GM18499 (cell line): Measurements from ENCODE around the gene ADCY2.

Source experiments
- ATAC-seq: cut with Tn5 transposase; IDR thresholded peaks from one replicate; pipeline ENCODE4 v1.9.1; 2021; ENCODE audit warnings: moderate number of reproducible peaks; ENCODE audit not compliant: insufficient read depth, unreplicated experiment

Gene ADCY2

DNA sequence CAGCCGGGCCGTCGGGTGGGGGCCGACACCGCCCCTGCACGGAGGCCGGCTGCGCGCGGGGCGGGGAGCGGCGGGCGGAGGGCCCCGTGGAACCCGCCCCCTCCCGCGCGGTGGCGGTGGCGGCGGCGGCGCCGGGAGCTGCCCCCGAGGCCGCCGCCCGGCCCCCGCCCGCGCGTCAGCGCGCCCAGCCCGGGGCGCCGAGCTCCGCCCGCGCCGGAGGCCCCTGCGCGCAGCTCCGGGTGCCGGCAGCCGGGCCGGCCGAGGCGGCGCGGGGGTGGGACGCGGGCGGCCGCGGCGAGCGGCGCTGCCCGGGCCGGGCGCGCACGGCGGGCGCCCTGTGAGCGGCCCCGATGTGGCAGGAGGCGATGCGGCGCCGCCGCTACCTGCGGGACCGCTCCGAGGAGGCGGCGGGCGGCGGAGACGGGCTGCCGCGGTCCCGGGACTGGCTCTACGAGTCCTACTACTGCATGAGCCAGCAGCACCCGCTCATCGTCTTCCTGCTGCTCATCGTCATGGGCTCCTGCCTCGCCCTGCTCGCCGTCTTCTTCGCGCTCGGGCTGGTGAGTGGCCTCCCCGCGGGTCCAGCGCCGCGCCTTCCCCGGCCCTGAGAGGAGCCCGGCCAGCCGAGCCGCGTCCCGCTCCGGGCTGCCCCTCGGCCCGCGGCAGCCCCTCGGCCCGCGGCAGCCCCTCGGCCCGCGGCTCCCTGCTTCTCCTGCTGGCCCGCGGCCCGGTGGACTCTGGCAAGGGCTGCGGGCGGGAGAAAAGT lies at the start of gene ADCY2:
ADCY2 (plus strand) TSS at position 192 of the 766 bp plus-strand sequence; CDS start at position 351, 159 bp downstream.
- no peak for ATAC-seq

DNA sequence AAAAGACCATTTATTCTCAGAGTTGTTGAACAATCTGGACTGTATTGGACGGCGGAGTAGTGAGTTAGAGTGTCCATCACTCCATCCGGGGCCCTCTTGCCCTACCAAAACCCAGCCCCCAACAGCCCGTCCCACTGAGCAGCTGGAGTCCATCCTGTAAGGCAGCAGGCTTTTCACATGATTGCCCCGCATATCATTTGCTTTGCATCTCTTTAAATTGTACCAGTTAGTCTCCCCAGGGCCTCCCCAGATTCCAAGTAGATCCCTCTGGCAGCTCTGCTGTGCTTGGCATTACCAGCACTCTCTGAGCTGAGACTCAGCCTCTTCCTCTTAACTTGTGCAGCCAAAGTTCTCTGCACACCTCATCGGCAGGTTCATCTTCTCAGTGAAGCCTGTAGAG lies 48.6 kb upstream of the ADCY2 start:
- ATAC-seq, result no peak

DNA sequence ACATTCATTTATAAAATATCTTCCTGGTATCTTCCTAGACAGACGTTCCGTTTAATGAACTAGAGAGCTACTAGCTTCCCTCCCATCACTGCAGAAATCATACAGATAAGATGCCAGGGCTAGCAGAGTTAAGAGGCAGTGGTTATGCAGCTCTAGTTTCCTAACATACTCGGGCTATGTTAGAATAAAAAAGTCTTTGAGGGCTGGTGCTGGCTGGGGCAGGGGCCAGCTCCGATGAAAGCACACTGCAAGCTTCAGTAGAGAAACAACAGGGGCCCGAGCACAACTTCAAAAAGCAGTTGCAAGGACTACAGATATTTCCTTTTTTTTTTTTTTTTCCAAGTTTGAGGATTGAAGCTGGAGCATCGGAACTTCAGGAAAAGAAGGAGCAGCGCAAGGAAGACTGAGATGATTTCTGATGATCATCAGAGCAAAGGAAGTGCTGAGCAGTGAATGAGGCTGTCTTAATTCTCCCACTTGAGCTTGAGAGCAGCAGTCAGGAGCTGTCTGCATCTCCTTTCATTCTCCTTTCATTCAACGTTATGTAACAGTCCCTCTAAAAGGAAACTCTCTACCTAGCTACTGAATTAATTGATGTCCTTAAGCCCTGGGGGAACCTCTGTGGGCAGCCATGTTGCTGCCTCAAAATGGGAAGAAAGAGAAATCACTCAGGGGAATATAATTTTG lies 47.6 kb upstream of the ADCY2 start:
- no peak for ATAC-seq

DNA sequence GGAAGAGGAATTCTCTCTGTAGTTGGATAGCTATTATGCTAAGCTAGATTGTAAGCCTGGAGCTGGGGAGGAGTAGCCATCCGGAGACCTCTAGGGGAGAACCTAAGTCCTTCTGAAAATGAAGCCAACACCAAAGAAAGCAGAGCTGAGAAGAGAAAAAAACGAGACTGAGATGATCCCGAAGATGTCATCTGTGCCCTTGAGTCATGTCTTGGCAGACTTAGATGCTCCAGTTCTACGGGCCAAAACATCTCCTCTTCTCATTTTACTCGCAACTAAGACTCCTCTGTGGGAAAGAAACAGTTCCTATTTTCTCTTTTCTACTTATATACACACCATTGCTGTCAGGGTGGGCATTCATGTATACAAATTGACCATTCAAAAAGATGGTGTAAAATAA lies 34.3 kb upstream of the ADCY2 start:
- no peak for ATAC-seq

DNA sequence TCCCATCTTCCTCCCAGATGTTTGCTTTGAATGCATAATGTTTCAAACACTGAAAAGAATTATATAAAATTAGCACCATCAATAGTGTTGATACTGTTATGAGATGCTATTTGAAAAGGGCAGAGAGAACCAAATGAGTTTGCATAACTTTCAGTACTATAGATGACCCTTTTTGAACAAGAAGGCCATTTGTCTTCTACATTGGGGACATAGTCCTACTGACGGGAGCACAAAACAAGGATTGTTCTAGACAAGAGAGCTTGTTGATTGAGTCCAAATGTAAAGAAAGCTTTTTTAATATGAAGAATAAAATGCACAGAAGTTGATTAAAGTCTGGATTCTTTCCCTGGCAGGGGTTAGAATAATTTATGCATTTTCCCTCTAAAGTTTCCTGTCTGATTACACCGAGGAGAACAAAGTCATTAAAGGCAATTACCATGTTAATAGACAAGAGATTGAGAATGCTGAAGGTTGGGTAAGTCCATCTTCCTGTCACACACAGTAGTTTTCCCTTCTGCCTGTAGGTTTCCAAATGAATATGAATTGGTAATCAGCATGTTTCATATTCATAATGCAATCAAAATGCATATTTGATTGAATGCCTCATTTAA lies 32.8 kb upstream of the ADCY2 start:
- ATAC-seq, result no peak

DNA sequence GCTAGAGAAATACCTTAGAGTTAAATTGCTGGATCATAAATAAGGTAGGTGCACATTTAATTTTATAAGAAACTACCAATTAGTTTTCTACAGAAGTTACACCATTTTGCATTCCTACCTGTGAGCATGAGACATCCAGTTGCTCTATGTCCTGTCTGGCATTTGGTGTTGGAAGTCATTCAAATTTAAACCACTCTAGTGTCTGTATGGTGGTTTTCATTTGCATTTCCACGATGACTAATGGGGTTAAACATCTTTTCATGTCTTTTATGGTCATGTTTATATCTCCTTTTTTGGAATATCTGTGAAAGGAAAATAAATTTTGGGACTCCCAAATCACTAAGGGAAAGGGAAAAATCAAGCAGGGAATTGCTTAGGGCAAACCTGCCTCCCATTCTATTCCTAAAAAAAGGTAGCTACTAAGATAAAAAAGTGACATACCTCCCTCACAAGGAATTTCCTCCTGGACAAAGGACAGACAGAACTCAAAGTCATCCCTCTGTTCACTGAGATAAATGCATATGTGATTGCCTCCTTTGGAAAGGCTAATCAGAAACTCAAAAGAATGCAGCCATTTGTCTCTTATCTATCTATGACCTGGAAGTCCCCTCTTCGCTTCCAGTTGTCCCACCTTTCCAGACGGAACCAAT lies 31.6 kb upstream of the ADCY2 start:
- no peak for ATAC-seq

DNA sequence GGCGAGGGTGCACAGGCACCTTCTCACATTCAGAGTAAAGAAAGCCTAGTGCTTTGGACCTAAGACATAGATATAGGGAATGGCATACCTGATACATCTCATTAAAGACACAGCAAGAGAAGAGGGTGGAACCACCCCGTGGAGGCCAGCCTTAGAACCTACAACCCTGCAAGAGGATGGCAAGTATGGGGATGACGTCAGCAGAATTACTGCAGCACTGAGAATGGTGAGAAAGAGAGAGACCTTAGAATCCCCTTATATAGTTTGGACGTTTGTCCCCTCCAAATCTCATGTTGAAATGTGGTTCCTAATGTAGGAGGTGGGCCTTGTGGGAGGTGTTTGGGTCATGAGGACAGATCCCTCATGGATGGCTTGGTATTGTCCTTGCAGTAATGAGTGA lies 28.2 kb upstream of the ADCY2 start:
- no peak for ATAC-seq

DNA sequence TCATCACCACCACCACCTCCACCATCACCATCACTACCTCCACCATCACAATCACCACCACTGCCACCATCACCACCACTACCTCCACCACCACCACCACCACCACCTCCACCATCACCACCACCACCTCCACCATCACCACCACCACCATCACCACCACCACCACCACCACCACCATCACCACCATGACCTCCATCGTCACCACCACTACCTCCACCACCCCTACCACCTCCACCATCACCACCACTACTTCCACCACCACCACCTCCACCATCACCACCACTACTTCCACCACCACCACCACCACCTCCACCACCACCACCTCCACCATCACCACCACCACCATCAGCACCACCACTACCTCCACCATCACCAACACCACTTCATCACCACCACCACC lies 23.5 kb upstream of the ADCY2 start:
- no peak for ATAC-seq

DNA sequence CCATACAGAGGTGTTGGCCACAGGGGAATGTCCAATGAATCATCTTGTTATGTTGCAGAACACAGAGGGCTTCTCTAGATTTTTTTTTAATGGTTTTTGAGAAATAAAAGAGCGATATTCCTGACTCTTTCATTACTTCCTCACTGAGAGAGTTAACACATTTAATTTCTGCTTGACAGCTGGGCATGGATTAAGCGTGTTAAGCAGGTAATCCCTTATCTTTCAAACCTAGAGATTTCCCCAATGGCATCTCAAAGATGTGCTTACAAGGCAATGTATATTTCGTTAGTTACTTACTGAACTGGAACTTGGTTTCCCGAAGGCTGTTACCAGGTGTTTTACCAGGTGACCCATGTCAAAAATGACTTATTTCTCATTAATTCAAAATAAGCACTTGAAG lies 21.8 kb upstream of the ADCY2 start:
- no peak for ATAC-seq

DNA sequence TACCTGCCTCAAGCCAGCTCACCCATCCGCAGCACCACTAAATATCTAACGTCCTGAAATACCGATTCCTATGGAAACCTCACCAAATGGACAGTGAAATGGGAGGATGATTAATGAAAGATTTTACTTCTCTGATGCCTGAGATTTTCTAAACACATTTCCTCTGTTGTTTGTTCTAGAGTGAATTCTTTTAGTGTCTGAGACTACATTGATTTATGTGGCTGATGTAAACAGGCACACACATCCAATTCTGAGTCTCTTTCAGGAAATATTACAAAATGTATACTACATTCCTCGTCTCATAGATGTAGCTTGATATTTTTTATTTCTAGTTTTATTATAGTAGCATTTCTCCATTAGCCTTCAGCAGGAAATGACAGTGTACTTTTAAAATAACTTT lies 20.5 kb upstream of the ADCY2 start:
- ATAC-seq, result no peak

DNA sequence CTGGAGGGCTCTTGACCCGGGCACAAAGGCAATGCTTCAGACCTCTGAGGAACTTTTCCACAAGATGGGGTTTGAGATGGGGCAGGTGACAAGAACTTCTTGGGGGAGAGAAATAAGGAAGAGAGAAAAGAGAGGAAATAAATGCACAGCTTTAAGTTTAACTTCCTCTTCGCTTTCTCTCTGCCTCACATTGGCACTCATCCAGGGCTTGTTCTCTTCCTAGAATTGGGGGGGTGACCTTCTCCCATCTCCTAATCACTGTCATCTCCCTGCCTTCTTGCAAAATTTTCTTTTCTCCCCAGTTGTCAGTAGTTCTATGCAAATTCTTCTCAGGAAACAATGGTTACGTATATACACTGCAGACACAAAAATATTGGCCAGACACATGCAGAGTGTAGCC lies 19.1 kb upstream of the ADCY2 start:
- ATAC-seq, result no peak

DNA sequence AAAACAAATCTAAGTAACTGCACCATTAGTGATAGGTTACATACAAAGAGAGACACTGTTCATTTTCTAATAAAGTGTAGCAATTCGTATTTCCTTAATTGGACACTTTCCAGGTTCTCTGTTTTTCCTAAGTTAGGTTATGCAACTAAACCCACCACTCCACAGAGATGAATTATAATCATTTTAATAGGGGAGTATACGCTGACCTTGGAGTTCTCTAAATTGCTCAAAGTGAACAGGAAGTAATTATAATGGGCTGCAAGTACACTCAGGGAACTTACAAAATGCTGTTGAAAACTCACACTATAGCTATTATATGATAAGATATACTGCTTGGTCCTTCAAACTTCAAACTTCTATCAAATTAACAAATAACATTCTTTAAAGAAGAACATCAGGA lies 18.2 kb upstream of the ADCY2 start:
- ATAC-seq, result no peak

DNA sequence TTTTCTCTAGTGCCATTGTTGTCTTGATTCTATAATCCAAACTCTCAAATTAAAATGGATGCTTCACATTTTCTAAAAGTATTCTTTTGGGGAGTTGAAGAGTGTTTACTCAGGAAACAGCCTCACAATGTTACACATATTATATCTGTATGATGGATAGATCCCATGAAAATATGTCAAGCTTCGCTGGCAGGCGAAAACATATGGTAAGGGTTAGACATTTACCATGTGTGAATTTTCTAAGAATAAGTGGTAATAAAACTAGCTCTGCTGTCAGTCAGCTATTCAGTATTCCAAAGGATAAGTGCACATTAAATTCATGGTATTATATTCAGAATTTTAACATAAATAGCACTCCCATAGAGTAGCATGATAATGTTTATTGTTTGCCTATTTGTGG lies 13.3 kb upstream of the ADCY2 start:
- ATAC-seq, result no peak

DNA sequence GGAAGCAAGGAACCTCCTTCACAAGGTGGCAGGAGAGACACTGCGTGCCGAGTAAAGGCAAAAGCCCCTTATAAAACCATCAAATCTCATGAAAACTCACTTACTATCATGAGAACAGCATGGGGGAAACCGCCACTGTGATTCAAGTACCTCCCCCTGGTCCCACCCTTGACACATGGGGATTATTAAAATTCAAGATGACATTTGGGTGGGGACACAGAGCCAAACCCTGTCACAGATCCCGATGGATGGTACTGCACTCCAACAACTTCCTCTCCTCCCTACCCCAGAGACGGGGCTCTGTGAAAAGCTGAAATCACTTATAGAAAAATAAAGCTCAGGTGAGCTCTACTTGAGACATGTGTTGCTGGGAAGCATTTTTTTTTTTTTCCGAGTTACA lies 10.3 kb upstream of the ADCY2 start:
- ATAC-seq, result no peak

DNA sequence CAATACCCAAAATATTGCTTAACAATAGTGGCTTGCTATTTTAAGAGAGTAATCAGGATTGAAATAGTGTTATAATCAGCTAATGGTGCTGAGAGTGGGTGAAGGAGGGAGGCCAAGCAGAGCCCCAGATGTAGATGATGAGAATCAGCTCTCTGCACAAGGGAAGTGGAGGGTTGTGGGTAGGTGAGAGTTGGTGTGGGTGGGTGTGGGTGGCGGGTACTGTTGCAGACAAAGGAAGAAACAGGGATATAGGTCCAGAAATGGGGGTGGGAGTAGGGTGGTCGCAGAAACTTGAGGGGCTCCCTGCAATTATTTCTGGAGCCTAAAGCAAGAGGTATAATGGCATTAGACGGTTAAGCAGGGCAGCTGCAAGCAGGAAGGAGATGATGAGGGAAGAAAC lies 7.4 kb upstream of the ADCY2 start:
- ATAC-seq, result no peak

DNA sequence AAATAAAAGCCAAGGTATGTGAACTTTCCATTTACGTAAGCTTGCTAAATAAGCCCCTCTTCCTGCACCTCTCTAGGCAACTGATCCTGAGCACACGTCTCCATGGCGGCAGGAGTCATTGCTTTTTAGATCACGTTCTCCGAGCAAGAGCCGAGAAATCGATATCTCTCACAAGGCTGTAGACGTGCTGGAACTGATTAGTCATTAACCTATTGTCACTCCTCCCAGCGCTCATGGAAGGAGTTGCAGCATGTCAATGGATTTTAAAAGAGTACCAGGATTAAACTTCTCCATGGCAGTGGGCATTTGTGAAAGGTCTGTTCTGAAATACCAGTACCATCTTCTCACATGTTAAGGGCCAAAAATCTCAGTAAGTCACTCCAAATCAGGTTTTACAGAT lies 4.7 kb upstream of the ADCY2 start:
- ATAC-seq, result no peak

DNA sequence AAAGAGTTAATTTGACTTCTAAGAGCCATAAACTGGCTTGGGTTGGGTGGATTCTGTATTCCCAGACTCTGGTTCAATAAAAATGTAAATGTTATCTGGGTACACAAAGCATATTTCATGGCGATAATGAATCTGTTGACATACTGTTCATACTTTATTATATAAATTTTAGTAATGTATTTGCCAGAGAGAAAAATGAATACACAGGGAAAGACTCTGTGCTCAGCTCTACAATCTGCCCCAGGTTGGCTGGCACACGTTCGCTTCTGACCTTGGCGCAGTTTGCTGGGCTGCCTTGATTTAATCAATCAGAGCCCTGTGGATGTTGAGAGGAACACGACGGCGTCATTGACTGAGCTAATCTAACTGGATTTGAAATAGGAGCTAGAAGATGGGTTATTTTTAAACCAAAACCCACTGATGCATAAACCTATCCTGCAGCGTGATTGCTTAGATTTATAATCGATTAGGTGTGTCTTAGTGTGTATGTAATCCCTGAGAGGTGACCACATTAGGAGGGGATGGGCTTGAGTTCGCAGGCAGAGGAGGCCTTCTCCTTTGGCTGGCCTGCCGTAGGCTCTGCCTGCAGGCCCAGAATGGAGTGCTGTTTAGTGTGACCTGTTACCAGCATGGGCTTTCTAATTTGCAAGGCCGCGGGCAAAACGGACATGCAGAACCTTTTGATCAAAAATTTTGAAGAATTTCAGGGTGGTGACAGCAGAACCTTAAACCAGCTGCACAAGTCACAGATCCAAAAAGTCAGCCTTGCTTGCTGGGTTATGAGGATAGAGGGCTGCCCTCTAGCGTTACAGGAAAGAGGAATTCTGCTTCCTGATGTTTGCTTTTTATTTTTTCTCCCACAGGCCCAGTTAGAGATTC lies 3.9 kb upstream of the ADCY2 start:
- no peak for ATAC-seq

DNA sequence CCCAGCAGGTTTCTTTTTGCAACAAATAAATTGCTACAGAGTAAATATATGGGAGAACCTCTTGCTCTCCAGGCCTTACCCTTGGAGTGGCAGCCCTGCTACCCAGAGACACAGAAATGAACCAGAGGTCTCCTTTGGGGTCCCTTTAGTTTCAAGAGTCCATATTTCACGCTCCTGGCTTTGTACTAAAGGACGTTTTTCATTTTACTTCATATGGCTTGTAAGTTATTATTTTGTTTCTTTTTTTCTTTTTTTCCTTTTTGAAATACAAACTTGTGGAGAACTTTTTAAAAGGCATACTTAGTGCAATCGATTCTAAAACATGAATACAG lies 3.3 kb upstream of the ADCY2 start:
- no peak for ATAC-seq

DNA sequence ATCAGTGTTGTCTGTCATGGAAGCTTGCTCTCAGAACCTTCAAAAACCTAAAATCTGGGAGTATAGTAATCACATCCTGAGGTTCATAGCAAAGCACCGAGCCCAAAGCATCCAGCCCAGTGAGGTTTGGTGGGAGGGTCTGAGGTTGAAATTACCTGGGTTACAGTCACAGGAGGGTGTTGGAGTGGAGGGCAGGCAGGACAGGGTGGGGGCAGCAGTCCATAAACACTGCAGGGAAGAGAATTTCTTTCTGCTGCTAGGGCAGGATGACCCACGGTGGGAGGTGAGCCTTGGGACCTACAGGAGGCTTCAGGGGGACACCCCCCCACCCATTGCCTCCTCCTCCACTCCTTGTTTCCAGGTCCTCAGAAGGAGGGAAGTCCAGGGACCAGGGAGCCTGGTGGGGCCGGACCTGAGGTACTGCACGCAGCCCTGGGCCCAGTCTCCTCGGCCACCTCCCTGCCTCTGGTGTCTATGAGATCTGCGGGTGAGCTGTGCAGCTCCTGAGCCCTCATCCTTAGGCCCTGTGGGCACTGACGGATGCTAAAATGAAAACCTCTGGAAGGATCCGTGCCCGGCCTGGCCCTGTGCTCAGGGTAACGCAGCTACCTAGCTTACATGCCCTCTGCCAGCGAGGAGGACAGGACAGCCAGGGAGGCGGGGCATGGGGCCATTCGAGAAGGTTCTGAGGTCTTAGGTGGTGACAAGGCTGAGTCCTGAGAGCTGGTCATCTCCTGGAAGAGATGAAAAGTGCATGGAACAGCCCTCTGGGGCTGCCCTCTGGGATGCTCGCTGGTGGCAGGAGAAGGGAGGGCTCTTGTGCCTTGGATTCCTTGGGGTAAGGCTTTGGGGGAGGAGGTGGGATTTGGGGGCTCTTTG lies 1.8 kb upstream of the ADCY2 start:
- no peak for ATAC-seq
